GM23338 (cell line): ENCODE measurements around the gene NCKAP1. TPM values are rescaled to one million over a fixed set of nuclear protein-coding genes. Genes with fewer than 3 reads are reported as not detected.

ENCODE experiments used
- ATAC-seq: fragments of 200-7000 bp; cut with Tn5 transposase; 3 replicates; pipeline ENCODE4 v1.9.1; 2020
- DNase-seq: peaks from one replicate; pipeline ENCODE4 v3.0.0-alpha.2; 2015; ENCODE audit warnings: low spot score
- H2AFZ ChIP-seq: fragments of 200-600 bp; sonication (generic); 2 replicates; pipeline ENCODE4 v1.8.0; 2016; ENCODE audit warnings: antibody characterized with exemption, mild to moderate bottlenecking, moderate library complexity
- H3F3A ChIP-seq: fragments of 200-600 bp; sonication (generic); replicated peaks from 2 replicates; pipeline ENCODE4 v1.8.0; 2017; ENCODE audit warnings: antibody characterized with exemption, mixed run types, low read depth
- H3K27ac ChIP-seq: fragments of 200-600 bp; sonication (generic); 2 replicates; pipeline ENCODE4 v1.6.1; 2016; ENCODE audit warnings: low read depth
- H3K27me3 ChIP-seq: fragments of 200-600 bp; sonication (generic); 2 replicates; pipeline ENCODE4 v1.8.0; 2016; ENCODE audit warnings: mild to moderate bottlenecking, mixed run types, moderate library complexity; ENCODE audit not compliant: insufficient read depth
- H3K36me3 ChIP-seq: fragments of 200-600 bp; sonication (generic); 2 replicates; pipeline ENCODE4 v1.8.0; 2016; ENCODE audit warnings: mild to moderate bottlenecking; ENCODE audit not compliant: insufficient read depth
- H3K4me1 ChIP-seq: fragments of 200-600 bp; sonication (generic); 2 replicates; pipeline ENCODE4 v1.8.0; 2016; ENCODE audit warnings: mild to moderate bottlenecking, moderate library complexity; ENCODE audit not compliant: insufficient read depth
- H3K4me2 ChIP-seq: fragments of 200-600 bp; sonication (generic); 2 replicates; pipeline ENCODE4 v1.7.1; 2017; ENCODE audit warnings: mixed run types
- H3K4me3 ChIP-seq: fragments of 200-600 bp; sonication (generic); 2 replicates; pipeline ENCODE4 v1.6.1; 2016; ENCODE audit warnings: mixed run types
- H3K79me2 ChIP-seq: fragments of 200-600 bp; sonication (generic); replicated peaks from 2 replicates; pipeline ENCODE4 v1.8.0; 2017; ENCODE audit warnings: mild to moderate bottlenecking; ENCODE audit not compliant: insufficient read depth
- H3K9me2 ChIP-seq: fragments of 200-600 bp; sonication (generic); 2 replicates; pipeline ENCODE4 v1.8.0; 2017; ENCODE audit not compliant: insufficient read depth
- H4K20me1 ChIP-seq: fragments of 200-600 bp; sonication (generic); replicated peaks from 2 replicates; pipeline ENCODE4 v1.8.0; 2017; ENCODE audit warnings: mild to moderate bottlenecking; ENCODE audit not compliant: insufficient read depth
- H3K27ac Mint-ChIP-seq: 2 replicates; pipeline ENCODE4 v1.8.0; 2020; ENCODE audit warnings: inconsistent platforms, mild to moderate bottlenecking, moderate library complexity, mixed read lengths
- H3K27me3 Mint-ChIP-seq: 3 replicates; pipeline ENCODE4 v1.8.0; 2022; ENCODE audit warnings: low read depth, mild to moderate bottlenecking, moderate library complexity, mixed read lengths, inconsistent platforms; ENCODE audit not compliant: insufficient read depth, poor library complexity
- H3K36me3 Mint-ChIP-seq: 3 replicates; pipeline ENCODE4 v1.8.0; 2021; ENCODE audit warnings: low read depth, mild to moderate bottlenecking, inconsistent platforms, moderate library complexity, mixed read lengths
- H3K4me1 Mint-ChIP-seq: 3 replicates; pipeline ENCODE4 v1.8.0; 2020; ENCODE audit warnings: mild to moderate bottlenecking, inconsistent platforms, mixed read lengths
- H3K4me3 Mint-ChIP-seq: 3 replicates; pipeline ENCODE4 v1.8.0; 2021; ENCODE audit warnings: moderate library complexity, mild to moderate bottlenecking, inconsistent platforms, mixed read lengths
- H3K9me3 Mint-ChIP-seq: 3 replicates; pipeline ENCODE4 v1.8.0; 2020; ENCODE audit warnings: moderate library complexity, mild to moderate bottlenecking, inconsistent platforms, mixed read lengths
- CREB1 ChIP-seq: fragments of 250-450 bp; sonication (Bioruptor Pico); IDR thresholded peaks from 2 replicates; pipeline ENCODE4 v1.5.0; 2020; ENCODE audit warnings: low read depth, mild to moderate bottlenecking, moderate library complexity
- EZH2 ChIP-seq: fragments of 200-600 bp; sonication (generic); IDR thresholded peaks from one replicate; pipeline ENCODE4 v1.8.0; 2017; ENCODE audit warnings: antibody characterized with exemption, mild to moderate bottlenecking, low read depth; ENCODE audit not compliant: unreplicated experiment
- EZH2phosphoT487 ChIP-seq: fragments of 200-600 bp; sonication (generic); IDR thresholded peaks from one replicate; pipeline ENCODE4 v1.8.1; 2018; ENCODE audit warnings: antibody characterized with exemption; ENCODE audit not compliant: unreplicated experiment
- JUNB ChIP-seq: IDR thresholded peaks from one replicate; pipeline ENCODE4 v1.6.1; 2016; ENCODE audit warnings: antibody characterized with exemption; ENCODE audit not compliant: unreplicated experiment
- NANOG ChIP-seq: IDR thresholded peaks from 2 replicates; pipeline ENCODE4 v1.6.1; 2016; ENCODE audit warnings: antibody characterized with exemption, borderline replicate concordance
- POLR2AphosphoS5 ChIP-seq: IDR thresholded peaks from 2 replicates; pipeline ENCODE4 v1.6.1; 2016; ENCODE audit warnings: antibody characterized with exemption, low read depth
- REST ChIP-seq: IDR thresholded peaks from one replicate; pipeline ENCODE4 v1.6.1; 2018; ENCODE audit warnings: antibody characterized with exemption; ENCODE audit not compliant: unreplicated experiment
- STAT1 ChIP-seq: IDR thresholded peaks from one replicate; pipeline ENCODE4 v1.6.1; 2016; ENCODE audit warnings: antibody characterized with exemption; ENCODE audit not compliant: unreplicated experiment
- ZNF114 ChIP-seq: fragments of 250-450 bp; sonication (Bioruptor Pico); IDR thresholded peaks from 2 replicates; pipeline ENCODE4 v1.5.0; 2020; ENCODE audit warnings: mild to moderate bottlenecking, moderate library complexity
- ZNF331 ChIP-seq: fragments of 250-450 bp; sonication (Bioruptor Pico); IDR thresholded peaks from 2 replicates; pipeline ENCODE4 v1.5.0; 2020; ENCODE audit warnings: low read depth, mild to moderate bottlenecking, moderate library complexity
- ZNF462 ChIP-seq: fragments of 250-450 bp; sonication (Bioruptor Pico); IDR thresholded peaks from 2 replicates; pipeline ENCODE4 v1.5.0; 2020; ENCODE audit warnings: mild to moderate bottlenecking, moderate library complexity
- polyA plus RNA-seq: library from polyadenylated mRNA; unstranded; fragments of >200 nt; fragmentation: Nextera tagmentation; extraction: Ambion mirVana; gene quantifications from 2 replicates; pipeline ENCODE4 v1.2.1, GENCODE V29; 2016
- total RNA-seq: library from RNA; depleted of rRNA; stranded (reverse); fragments of >200 nt; shearing (Covaris generic); gene quantifications from 2 replicates; pipeline ENCODE4 v1.2.3, GENCODE V29; 2014
- TF ChIP-seq, protein P1 (sequence below), 2 experiments: fragments of 200-600 bp in 1 of 2; sonication (generic) in 1 of 2; conservative IDR thresholded peaks; 2 replicates each; pipeline versions ENCODE4 v1.5.1 to v1.6.1; 2016 to 2017; ENCODE audit warnings: antibody characterized with exemption in 2 of 2, low read depth in 2 of 2, mild to moderate bottlenecking in 2 of 2, moderate library complexity in 1 of 2
- TF ChIP-seq, protein P2 (sequence below): IDR thresholded peaks from 2 replicates; pipeline ENCODE4 v1.6.1; 2016; ENCODE audit warnings: antibody characterized with exemption

Gene NCKAP1
- total and polyA plus RNA-seq, 2 experiments from 2014 or later, result 53.8 to 157 TPM

- Histone ChIP-seq H2AFZ (no peak overlapping the region), H3K9me2 (peaks cover 3% of the 10 kb centered on the region; the same call in 1 of the 2 replicates), H3K36me3 (peaks cover 3% of the 10 kb centered on the region; the same call in 1 of the 2 replicates), H3K27ac (no peak overlapping the region), H3K27me3 (no peaks in the 10 kb centered on the region), H3K4me3 (no peak overlapping the region), H3K79me2 (no peaks in the 10 kb centered on the region), H3K4me2 (no peak overlapping the region), H3K4me1 (no peaks in the 10 kb centered on the region), H3F3A (no peaks in the 10 kb centered on the region), H4K20me1 (no peaks in the 10 kb centered on the region)
- DNase-seq (no peak), ATAC-seq (no peak)
- H3K9me3 Mint-ChIP-seq, result peaks cover 13% of the 10 kb centered on the region; the same call in 2 of the 3 replicates
- TF ChIP-seq ZNF462 (CRISPR knock-in tag), result no peak
- no peak for TF ChIP-seq CREB1 (CRISPR knock-in tag)
- no peak for TF ChIP-seq ZNF331 (CRISPR knock-in tag)
- no peak for TF ChIP-seq STAT1
- TF ChIP-seq NANOG, result no peak
- TF ChIP-seq, protein P1, sequence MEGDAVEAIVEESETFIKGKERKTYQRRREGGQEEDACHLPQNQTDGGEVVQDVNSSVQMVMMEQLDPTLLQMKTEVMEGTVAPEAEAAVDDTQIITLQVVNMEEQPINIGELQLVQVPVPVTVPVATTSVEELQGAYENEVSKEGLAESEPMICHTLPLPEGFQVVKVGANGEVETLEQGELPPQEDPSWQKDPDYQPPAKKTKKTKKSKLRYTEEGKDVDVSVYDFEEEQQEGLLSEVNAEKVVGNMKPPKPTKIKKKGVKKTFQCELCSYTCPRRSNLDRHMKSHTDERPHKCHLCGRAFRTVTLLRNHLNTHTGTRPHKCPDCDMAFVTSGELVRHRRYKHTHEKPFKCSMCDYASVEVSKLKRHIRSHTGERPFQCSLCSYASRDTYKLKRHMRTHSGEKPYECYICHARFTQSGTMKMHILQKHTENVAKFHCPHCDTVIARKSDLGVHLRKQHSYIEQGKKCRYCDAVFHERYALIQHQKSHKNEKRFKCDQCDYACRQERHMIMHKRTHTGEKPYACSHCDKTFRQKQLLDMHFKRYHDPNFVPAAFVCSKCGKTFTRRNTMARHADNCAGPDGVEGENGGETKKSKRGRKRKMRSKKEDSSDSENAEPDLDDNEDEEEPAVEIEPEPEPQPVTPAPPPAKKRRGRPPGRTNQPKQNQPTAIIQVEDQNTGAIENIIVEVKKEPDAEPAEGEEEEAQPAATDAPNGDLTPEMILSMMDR (conservative IDR thresholded peaks at IDR 0.05; ENCODE audit: low read depth in 2 of 2), result no peak
- TF ChIP-seq, protein P2, sequence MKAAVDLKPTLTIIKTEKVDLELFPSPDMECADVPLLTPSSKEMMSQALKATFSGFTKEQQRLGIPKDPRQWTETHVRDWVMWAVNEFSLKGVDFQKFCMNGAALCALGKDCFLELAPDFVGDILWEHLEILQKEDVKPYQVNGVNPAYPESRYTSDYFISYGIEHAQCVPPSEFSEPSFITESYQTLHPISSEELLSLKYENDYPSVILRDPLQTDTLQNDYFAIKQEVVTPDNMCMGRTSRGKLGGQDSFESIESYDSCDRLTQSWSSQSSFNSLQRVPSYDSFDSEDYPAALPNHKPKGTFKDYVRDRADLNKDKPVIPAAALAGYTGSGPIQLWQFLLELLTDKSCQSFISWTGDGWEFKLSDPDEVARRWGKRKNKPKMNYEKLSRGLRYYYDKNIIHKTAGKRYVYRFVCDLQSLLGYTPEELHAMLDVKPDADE, result no peak
- TF ChIP-seq POLR2AphosphoS5, result no peak
- TF ChIP-seq ZNF114 (CRISPR knock-in tag), result no peak
- no peak for TF ChIP-seq EZH2phosphoT487
- no peak for TF ChIP-seq REST
- no peak for TF ChIP-seq EZH2
- no peak for TF ChIP-seq JUNB
- H3K27ac Mint-ChIP-seq, result no peak overlapping the region
- no peak overlapping the region for H3K4me3 Mint-ChIP-seq
- H3K36me3 Mint-ChIP-seq, result no peaks in the 10 kb centered on the region; the same call in 2 of the 3 replicates
- peaks cover 6% of the 10 kb centered on the region; the same call in 2 of the 3 replicates for H3K4me1 Mint-ChIP-seq
- no peaks in the 10 kb centered on the region for H3K27me3 Mint-ChIP-seq
Measured at GRCh38 chr2:182883451-182883850, 154.8 kb downstream of the NCKAP1 start.
